ENCODE data around the gene CACNA2D2.
A peak's percentile ranks its signal among the peaks of the same experiment; 100 is the strongest.

The CACNA2D2 gene

GRCh38 chr3:50371133-50371685 is 132.2 kb downstream of the CACNA2D2 start:
- no peak for DNase-seq (ENCODE audit: low read depth, low spot score)

GRCh38 chr3:50370594-50370993 is 132.8 kb downstream of the CACNA2D2 start:
- DNase-seq (ENCODE audit: low read depth, low spot score), result no peak

GRCh38 chr3:50369012-50369670 is 134.3 kb downstream of the CACNA2D2 start:
- DNase-seq (ENCODE audit: low read depth, low spot score), result no peak

- DNase-seq (ENCODE audit: low read depth, low spot score), result no peak
Observed at GRCh38 chr3:50365842-50366220, 137.6 kb downstream of the CACNA2D2 start.

GRCh38 chr3:50365080-50365841 is 138.2 kb downstream of the CACNA2D2 start:
- peak; percentile 81 for DNase-seq (ENCODE audit: low read depth, low spot score)

GRCh38 chr3:50364573-50365079 is 138.8 kb downstream of the CACNA2D2 start:
- DNase-seq (ENCODE audit: low read depth, low spot score), result peak; percentile 34

GRCh38 chr3:50359760-50360110 is 143.7 kb downstream of the CACNA2D2 start:
- no peak for DNase-seq (ENCODE audit: low read depth, low spot score)

GRCh38 chr3:50358911-50359759 is 144.3 kb downstream of the CACNA2D2 start, which contains the start of gene TMEM115:
TSS of gene TMEM115 (minus strand) at chr3:50359521. CDS start at chr3:50359063, 458 bp downstream.
- peak; percentile 97 for DNase-seq (ENCODE audit: low read depth, low spot score)

- no peak for DNase-seq (ENCODE audit: low read depth, low spot score)
Observed at GRCh38 chr3:50358355-50358910, 145.0 kb downstream of the CACNA2D2 start.

GRCh38 chr3:50357481-50357880 is 146.0 kb downstream of the CACNA2D2 start:
- DNase-seq (ENCODE audit: low read depth, low spot score), result no peak

GRCh38 chr3:50356553-50356952 is 146.9 kb downstream of the CACNA2D2 start:
- DNase-seq (ENCODE audit: low read depth, low spot score), result no peak

GRCh38 chr3:50355829-50356552 is 147.4 kb downstream of the CACNA2D2 start:
- DNase-seq (ENCODE audit: low read depth, low spot score), result no peak

- no peak for DNase-seq (ENCODE audit: low read depth, low spot score)
Observed at GRCh38 chr3:50354850-50355249, 148.6 kb downstream of the CACNA2D2 start.

- no peak for DNase-seq (ENCODE audit: low read depth, low spot score)
Observed at GRCh38 chr3:50354186-50354764, 149.2 kb downstream of the CACNA2D2 start.

- no peak for DNase-seq (ENCODE audit: low read depth, low spot score)
Observed at GRCh38 chr3:50353245-50354004, 150.0 kb downstream of the CACNA2D2 start.

GRCh38 chr3:50352781-50353180 is 150.7 kb downstream of the CACNA2D2 start:
- no peak for DNase-seq (ENCODE audit: low read depth, low spot score)

- DNase-seq (ENCODE audit: low read depth, low spot score), result no peak
Observed at GRCh38 chr3:50351323-50351697, 152.1 kb downstream of the CACNA2D2 start.

- DNase-seq (ENCODE audit: low read depth, low spot score), result peak; percentile 95
Observed at GRCh38 chr3:50350527-50351322, 152.7 kb downstream of the CACNA2D2 start, which contains the start of the genes CYB561D2 and NPRL2. TSS of gene CYB561D2 (plus strand) at chr3:50350862. CDS start at chr3:50351434, 572 bp downstream. TSS of gene NPRL2 (minus strand) at chr3:50350775. CDS start at chr3:50350652, 123 bp downstream.

- DNase-seq (ENCODE audit: low read depth, low spot score), result no peak
Observed at GRCh38 chr3:50350213-50350526, 153.3 kb downstream of the CACNA2D2 start.
